ENCODE data around the gene IL31RA.
"Not testable (repeated sequence)": the region's sequence is repeated elsewhere in the genome, so short reads cannot be mapped to it uniquely, and the experiment has no call there.

The IL31RA gene

GRCh38 chr5:55927861-55928655 lies 76.9 kb downstream of the IL31RA start:
- no peak for DNase-seq

DNA sequence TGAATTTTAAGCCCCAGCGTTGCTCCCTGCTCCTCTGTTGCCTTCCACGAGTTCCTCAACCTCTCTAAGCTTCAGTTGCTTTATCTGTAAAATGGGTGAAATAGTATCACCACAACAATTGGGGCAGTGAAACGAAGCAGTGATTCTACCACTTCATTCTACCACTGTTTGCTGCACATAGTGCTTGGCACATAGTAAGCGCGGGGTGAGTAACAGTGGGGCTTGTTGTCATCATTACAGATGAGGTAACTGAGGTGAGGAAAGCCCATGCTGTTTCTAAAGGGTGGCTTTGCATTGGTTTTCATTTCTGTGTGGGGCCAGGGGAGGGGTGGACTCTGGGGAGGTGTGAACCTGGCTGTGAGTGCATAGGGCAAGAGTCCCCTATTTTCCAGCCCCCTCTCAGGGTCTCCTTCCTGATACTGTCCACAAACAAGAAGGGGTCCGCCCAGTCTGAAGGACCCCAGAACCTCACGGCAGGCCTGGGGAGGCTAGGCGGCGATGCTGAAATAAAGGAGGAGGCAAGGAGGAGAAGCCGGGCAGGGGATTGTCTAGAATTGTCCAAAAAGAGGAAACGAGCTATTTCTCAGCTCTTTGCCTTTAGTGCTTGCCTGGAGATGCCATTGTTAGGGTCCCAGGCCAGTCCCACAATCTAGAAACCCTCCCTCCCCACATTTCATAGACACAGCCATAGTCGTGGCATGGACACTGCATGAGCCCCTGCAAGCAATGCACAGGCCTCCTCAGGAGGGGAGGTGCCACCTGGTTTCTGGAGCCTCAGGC lies 78.1 kb downstream of the IL31RA start:
- no peak for DNase-seq

GRCh38 chr5:55932700-55933099 lies 81.5 kb downstream of the IL31RA start:
- DNase-seq, result no peak

DNA sequence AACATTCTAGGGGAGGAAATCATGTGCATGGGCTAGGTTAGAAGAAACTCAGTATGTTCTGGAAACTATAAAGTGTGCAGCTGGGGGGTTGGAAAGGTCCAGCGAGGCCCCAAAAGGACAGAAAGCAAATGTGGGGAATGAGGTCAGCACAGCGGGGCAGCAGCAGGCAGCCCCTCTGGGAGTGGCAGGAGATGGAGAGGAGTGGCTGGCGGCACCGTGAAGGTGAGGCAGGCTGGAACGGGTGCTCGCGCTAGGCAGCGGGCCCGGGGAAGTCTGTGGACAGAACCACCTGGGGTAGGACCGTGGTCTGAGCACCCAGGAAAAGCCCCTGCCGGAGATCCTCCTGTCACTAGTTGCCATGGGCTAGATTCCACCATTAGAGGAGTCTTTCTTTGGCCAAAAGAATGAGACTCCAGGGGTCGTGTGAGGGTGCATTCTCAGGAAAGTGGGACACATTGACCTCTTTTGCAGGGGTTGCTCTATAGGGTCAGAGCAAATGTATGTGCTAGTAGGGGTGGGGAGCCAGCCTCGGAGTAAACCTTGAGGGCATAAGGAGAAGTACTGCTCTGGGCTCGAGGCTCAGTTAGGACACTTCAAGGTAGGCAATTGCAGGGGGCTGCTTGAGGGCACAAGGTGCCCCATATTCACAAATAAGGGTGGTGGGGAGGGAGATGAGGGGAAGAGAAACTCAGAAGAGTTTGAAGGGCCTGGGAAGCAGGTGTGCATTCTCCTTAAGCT lies 82.4 kb downstream of the IL31RA start:
- no peak for DNase-seq

GRCh38 chr5:55934115-55934613 lies 83.0 kb downstream of the IL31RA start:
- no peak for DNase-seq

DNA sequence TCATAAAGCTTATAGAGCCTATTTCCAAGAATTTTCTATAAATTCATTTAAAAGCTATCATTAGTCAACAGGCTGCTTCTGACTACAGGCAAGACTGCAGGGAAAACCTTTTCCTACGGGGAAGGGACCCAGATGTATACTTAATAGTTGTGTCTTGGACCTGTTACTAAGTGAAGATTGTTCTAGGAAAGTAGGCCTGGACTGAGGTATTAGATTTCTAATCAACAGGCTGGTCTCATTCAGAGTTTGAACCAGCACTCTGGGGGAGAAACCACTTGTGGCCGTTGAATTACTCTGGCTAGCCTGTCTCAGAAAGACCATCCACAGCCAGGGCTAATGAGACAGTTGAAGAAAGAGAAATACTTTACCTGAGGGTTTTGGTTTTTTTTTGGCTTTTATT lies 83.6 kb downstream of the IL31RA start:
- no peak for DNase-seq

DNA sequence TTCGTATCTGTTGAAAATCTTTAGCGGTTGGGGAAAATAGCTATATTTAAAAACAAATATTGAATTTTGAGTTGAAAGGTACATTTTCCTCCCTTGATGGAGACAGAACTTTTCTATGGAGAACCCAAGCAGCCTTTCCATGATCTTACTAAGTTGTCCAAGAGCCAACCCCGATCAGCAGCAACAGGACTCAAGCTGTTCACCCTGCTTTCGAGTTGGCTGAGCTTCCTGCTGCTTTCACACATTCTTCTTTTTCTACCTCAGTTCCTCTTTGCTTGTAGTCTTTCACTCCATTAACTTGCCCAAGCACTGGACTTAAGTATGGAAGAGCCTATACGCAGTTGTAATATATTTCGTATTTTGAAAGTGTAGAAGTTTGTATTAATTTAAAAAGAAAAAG lies 84.2 kb downstream of the IL31RA start:
- no peak for DNase-seq

DNA sequence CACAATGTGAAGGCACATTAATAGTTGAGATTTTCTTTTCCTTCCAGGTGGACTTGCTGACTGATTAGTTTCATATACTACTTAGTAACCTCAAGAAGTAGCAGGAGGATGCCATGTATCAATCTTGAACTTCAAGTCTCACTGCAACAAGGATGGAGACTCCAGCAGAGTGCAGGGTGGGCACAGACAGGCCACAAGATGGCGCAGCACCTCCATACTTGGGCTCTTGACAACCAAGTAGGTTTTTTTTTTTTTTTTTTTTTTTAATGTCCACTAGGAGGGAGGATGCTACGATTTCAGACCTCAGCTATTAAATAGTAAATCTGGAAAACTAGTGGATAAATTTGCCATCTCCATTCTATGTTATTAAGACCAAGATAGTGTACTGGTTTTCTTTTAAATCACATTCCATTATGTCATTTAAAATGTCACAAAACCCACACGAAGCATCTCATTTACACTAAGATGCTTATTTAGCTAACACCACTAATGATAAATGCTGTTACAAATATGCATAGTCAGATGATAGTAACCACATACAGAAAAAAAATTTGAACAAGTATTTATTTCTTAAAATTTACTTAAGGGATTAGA lies 85.0 kb downstream of the IL31RA start:
- DNase-seq, result peak in 1 of 2 experiments; percentile 58

- DNase-seq, result not testable (repeated sequence)
Observed at GRCh38 chr5:55937598-55937997, 86.4 kb downstream of the IL31RA start.

DNA sequence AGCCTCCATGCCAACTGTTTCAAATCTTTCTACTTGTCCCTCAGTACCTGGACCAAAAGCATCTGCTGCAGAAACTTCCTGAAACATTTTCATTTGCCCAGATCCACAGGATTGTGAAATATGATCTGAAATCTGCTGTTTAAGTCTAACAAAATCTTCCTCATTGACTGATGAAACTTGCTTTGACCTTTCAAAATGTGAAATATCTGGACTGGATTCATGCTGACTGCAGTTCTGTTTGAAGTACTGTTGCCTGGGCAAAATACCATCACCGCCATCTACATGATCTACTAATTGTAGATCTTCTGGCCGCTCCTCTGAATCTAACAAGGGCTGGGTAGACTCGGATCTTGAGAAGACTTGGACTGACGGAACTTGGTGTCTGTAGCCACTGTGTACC lies 90.0 kb downstream of the IL31RA start:
- DNase-seq, result not testable (repeated sequence)

DNA sequence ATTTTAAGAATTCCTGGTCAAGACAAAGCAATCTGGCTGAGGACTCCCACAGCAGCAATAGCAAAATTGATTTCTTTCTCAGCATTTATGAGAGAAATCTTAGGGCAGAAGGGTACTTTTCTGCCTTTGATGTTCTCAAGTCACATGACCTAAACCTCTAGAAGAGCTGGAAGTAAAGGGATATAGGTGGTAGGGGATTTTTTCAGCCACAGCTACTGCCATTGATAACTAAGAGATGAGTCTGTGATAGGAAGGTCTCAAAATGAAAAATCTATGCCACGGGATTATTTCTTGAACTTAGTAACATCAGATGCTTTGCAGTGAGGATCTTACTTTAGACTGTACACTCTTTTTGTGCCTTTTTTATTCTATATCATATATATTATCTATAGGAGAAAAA lies 108.1 kb downstream of the IL31RA start:
- DNase-seq, result no peak

DNA sequence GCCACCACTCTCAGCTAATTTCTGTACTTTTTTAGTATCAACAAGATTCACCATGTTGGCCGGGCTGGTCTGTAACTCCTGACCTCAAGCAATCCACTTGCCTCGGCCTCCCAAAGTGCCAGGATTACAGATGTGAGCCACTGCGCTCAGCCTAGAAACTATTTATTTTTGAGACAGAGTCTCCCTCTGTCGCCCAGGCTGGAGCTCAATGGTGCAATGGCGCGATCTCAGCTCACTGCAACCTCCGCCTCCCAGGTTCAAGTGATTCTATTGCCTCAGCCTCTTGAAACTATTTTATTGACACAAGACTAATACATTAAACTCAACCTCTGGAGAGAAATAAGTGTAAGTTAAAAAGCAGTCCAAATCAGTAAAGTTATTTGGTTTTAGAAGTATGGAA lies 109.6 kb downstream of the IL31RA start:
- DNase-seq, result no peak

GRCh38 chr5:55965525-55965924 lies 114.4 kb downstream of the IL31RA start:
- DNase-seq, result no peak

DNA sequence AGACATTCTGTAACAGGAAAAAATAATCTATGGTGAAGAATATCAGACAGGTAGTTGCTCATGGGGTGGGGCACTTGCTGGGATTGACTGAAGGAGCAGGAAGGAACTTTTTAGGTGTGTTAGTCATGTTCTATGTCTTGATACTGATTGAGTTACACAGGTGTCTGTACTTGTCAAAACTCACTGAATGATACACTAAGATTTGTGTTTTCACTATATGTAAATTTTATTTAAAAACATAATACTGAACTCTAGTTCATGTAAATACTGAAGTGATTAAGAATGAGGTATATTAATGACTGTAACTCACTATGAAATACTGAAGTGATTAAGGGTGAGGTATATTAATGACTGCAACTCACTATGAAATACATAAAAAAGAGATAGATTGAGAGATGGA lies 115.1 kb downstream of the IL31RA start:
- DNase-seq, result no peak

DNA sequence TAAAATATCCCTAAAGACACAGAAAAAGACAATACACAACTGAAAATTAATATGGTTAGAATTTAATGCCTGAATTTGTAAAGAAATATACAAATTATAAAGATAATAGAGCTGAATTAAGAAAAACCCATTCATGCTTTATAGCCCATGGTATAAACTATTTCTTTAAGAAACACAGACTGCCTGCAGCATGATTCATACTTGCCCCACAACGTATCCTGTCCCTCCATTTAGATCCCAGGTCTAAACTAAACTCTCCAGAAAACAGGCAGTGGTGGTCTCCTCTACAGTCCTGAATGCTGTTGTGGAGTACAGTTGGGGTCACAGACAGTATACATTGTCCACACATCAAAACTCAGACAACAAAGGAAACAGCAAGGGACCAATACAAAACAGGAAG lies 118.8 kb downstream of the IL31RA start:
- no peak for DNase-seq
